ENCODE results near the gene H3-3A. TPM values are rescaled to one million over a fixed set of nuclear protein-coding genes. Genes with fewer than 3 reads are reported as not detected.

The H3-3A gene
- 315 and 370 TPM in 2 replicates for polyA plus RNA-seq (2012; rRNA removed)
- polyA plus RNA-seq (2012; cell fraction: cytosol; rRNA removed) = 299 and 383 TPM in 2 replicates
- polyA plus RNA-seq (2012; cell fraction: nucleus; rRNA removed) = 85.2 and 129 TPM in 2 replicates

DNA sequence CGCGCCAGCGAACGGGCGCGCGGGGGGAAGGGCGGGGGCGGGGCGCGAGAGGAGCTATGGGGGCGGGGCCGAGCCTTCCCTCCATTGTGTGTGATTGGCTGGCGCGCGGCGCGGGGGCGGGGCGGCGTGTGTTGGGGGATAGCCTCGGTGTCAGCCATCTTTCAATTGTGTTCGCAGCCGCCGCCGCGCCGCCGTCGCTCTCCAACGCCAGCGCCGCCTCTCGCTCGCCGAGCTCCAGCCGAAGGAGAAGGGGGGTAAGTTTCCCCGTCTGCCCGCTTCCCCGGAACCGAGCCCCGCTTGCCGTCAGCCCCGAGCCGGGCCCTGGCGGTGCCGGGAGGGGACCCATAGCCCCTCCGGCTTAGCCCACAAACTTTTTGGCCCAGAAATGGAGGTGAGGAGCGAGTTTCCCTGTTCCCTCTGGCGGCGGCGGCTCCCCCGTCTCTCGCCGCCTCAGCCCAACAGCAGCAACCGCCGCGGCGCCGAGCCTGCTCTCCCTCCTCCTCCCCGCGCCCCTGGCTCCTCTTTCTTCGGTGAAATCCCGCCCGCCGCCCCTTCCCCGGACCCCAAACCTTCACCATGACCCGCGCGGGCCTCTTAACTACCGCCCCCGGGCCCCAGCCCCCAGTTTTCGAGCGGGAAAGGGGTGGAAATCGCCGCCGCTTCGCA, at the start of gene H3-3A:
Gene H3-3A (plus strand): TSS at position 159 of the 666 bp plus-strand sequence. CDS start 1,636 bp downstream, outside the sequence.
- POLR2A ChIA-PET = interaction anchor here (0.7 to 3.1 kb wide), 10 partner anchors 12 to 285 kb away, joined by 3 to 38 read pairs (median 8); partner anchors contain the start of genes LIN9, SDE2 and SRP9
- WGBS (ENCODE audit: low lambda C conversion rate) = 1% methylated on average over 30 of the region's 78 CpGs
- Histone ChIP-seq H3F3A (replicated peaks; ENCODE audit: insufficient read depth) (peaks cover 38% of the 10 kb centered on the region), H3K79me2 (ENCODE audit: insufficient read depth) (peaks cover 55% of the 10 kb centered on the region), H3K4me2 (peak within 1 kb of the TSS; percentile 77), H3K27me3 (ENCODE audit: insufficient read depth) (no peaks in the 10 kb centered on the region), H3K9me3 (no peaks in the 10 kb centered on the region), H3K9me2 (no peaks in the 10 kb centered on the region), H3K4me1 (ENCODE audit: control insufficient read depth in 1 of 2, insufficient read depth in 2 of 2, low read depth in 1 of 2, low read length in 1 of 2) (peaks cover 23 to 33% of the 10 kb centered on the region in 2 experiments; a peak in 3 of 4 replicates), H3K9ac (peak within 1 kb of the TSS; percentile 99), H3K36me3 (replicated peaks in 1 of 2; ENCODE audit: control insufficient read depth in 1 of 2, insufficient read depth in 2 of 2, low read length in 1 of 2) (peaks cover 28% of the 10 kb centered on the region in 2 experiments), H3K27ac (ENCODE audit: low read depth in 2 of 2, low read length in 1 of 2) (peak within 1 kb of the TSS; percentile 99), H3K4me3 (ENCODE audit: low read depth in 2 of 2, low read length in 1 of 2) (peak within 1 kb of the TSS; percentile 85 to 94), H2AFZ (ENCODE audit: low read depth) (peak within 1 kb of the TSS; percentile 80), H4K20me1 (ENCODE audit: insufficient read depth) (peaks cover 46% of the 10 kb centered on the region)
- peak; percentile 96 for DNase-seq
- CTCF ChIA-PET = interaction anchor here (0.6 to 5.8 kb wide), 22 partner anchors 9 to 588 kb away, joined by 3 to 104 read pairs (median 4); partner anchors contain the start of genes PARP1 and SRP9
- TF ChIP-seq, protein P1, sequence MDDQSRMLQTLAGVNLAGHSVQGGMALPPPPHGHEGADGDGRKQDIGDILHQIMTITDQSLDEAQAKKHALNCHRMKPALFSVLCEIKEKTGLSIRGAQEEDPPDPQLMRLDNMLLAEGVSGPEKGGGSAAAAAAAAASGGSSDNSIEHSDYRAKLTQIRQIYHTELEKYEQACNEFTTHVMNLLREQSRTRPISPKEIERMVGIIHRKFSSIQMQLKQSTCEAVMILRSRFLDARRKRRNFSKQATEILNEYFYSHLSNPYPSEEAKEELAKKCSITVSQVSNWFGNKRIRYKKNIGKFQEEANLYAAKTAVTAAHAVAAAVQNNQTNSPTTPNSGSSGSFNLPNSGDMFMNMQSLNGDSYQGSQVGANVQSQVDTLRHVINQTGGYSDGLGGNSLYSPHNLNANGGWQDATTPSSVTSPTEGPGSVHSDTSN (IDR thresholded peaks at IDR 0.05) = peak; percentile 5; the same call in 1 of the 2 replicates
- TF ChIP-seq, protein P2, sequence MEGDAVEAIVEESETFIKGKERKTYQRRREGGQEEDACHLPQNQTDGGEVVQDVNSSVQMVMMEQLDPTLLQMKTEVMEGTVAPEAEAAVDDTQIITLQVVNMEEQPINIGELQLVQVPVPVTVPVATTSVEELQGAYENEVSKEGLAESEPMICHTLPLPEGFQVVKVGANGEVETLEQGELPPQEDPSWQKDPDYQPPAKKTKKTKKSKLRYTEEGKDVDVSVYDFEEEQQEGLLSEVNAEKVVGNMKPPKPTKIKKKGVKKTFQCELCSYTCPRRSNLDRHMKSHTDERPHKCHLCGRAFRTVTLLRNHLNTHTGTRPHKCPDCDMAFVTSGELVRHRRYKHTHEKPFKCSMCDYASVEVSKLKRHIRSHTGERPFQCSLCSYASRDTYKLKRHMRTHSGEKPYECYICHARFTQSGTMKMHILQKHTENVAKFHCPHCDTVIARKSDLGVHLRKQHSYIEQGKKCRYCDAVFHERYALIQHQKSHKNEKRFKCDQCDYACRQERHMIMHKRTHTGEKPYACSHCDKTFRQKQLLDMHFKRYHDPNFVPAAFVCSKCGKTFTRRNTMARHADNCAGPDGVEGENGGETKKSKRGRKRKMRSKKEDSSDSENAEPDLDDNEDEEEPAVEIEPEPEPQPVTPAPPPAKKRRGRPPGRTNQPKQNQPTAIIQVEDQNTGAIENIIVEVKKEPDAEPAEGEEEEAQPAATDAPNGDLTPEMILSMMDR (IDR thresholded peaks at IDR 0.05) = no peak
- TF ChIP-seq TEAD4 (IDR thresholded peaks at IDR 0.05; ENCODE audit: borderline replicate concordance, insufficient read depth) = no peak
- TF ChIP-seq RAD21 (IDR thresholded peaks at IDR 0.05; ENCODE audit: low read length) = no peak
- TF ChIP-seq, protein P3, sequence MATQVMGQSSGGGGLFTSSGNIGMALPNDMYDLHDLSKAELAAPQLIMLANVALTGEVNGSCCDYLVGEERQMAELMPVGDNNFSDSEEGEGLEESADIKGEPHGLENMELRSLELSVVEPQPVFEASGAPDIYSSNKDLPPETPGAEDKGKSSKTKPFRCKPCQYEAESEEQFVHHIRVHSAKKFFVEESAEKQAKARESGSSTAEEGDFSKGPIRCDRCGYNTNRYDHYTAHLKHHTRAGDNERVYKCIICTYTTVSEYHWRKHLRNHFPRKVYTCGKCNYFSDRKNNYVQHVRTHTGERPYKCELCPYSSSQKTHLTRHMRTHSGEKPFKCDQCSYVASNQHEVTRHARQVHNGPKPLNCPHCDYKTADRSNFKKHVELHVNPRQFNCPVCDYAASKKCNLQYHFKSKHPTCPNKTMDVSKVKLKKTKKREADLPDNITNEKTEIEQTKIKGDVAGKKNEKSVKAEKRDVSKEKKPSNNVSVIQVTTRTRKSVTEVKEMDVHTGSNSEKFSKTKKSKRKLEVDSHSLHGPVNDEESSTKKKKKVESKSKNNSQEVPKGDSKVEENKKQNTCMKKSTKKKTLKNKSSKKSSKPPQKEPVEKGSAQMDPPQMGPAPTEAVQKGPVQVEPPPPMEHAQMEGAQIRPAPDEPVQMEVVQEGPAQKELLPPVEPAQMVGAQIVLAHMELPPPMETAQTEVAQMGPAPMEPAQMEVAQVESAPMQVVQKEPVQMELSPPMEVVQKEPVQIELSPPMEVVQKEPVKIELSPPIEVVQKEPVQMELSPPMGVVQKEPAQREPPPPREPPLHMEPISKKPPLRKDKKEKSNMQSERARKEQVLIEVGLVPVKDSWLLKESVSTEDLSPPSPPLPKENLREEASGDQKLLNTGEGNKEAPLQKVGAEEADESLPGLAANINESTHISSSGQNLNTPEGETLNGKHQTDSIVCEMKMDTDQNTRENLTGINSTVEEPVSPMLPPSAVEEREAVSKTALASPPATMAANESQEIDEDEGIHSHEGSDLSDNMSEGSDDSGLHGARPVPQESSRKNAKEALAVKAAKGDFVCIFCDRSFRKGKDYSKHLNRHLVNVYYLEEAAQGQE (IDR thresholded peaks at IDR 0.05; ENCODE audit: low read depth, low read length) = 0 out of 2 replicates have a peak, but pooled peaks have one; percentile 29
- TF ChIP-seq YY1 (IDR thresholded peaks at IDR 0.05; ENCODE audit: low read depth) = peak; percentile 70
- TF ChIP-seq FOXM1 (IDR thresholded peaks at IDR 0.05; ENCODE audit: low read depth) = no peak
- TF ChIP-seq GABPA (IDR thresholded peaks at IDR 0.05; ENCODE audit: low read depth) = no peak
- TF ChIP-seq SIN3A (IDR thresholded peaks at IDR 0.05; ENCODE audit: borderline replicate concordance, low read depth, low read length) = peak; percentile 39; the same call in 1 of the 2 replicates
- peak in 1 of 2 experiments; percentile 26; a peak in 1 of 4 replicates for TF ChIP-seq EP300 (IDR thresholded peaks at IDR 0.05; ENCODE audit: borderline replicate concordance in 1 of 2, low read depth in 1 of 2, low read length in 1 of 2)
- TF ChIP-seq SMC3 (IDR thresholded peaks at IDR 0.05; ENCODE audit: low read depth, low read length) = no peak
- TF ChIP-seq POLR2AphosphoS5 (IDR thresholded peaks at IDR 0.05; ENCODE audit: low read depth, low read length) = peak; percentile 95
- TF ChIP-seq NFIC (IDR thresholded peaks at IDR 0.05; ENCODE audit: borderline replicate concordance) = peak; percentile 36; the same call in 1 of the 2 replicates
- no peak for TF ChIP-seq RFX5 (IDR thresholded peaks at IDR 0.05; ENCODE audit: low read length)
- TF ChIP-seq CHD2 (IDR thresholded peaks at IDR 0.05; ENCODE audit: low read length, partially characterized antibody) = peak; percentile 53
- TF ChIP-seq NRF1 (IDR thresholded peaks at IDR 0.05; ENCODE audit: low read depth, low read length) = no peak
- TF ChIP-seq GATA2 (CRISPR knock-in tag; IDR thresholded peaks at IDR 0.05) = no peak
- no peak for TF ChIP-seq EZH2phosphoT487 (IDR thresholded peaks at IDR 0.05; ENCODE audit: borderline replicate concordance, low read depth)
- TF ChIP-seq, protein P4, sequence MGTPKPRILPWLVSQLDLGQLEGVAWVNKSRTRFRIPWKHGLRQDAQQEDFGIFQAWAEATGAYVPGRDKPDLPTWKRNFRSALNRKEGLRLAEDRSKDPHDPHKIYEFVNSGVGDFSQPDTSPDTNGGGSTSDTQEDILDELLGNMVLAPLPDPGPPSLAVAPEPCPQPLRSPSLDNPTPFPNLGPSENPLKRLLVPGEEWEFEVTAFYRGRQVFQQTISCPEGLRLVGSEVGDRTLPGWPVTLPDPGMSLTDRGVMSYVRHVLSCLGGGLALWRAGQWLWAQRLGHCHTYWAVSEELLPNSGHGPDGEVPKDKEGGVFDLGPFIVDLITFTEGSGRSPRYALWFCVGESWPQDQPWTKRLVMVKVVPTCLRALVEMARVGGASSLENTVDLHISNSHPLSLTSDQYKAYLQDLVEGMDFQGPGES (IDR thresholded peaks at IDR 0.05; ENCODE audit: low read depth, low read length) = no peak
- TF ChIP-seq, protein P5, sequence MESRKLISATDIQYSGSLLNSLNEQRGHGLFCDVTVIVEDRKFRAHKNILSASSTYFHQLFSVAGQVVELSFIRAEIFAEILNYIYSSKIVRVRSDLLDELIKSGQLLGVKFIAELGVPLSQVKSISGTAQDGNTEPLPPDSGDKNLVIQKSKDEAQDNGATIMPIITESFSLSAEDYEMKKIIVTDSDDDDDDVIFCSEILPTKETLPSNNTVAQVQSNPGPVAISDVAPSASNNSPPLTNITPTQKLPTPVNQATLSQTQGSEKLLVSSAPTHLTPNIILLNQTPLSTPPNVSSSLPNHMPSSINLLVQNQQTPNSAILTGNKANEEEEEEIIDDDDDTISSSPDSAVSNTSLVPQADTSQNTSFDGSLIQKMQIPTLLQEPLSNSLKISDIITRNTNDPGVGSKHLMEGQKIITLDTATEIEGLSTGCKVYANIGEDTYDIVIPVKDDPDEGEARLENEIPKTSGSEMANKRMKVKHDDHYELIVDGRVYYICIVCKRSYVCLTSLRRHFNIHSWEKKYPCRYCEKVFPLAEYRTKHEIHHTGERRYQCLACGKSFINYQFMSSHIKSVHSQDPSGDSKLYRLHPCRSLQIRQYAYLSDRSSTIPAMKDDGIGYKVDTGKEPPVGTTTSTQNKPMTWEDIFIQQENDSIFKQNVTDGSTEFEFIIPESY (IDR thresholded peaks at IDR 0.05; ENCODE audit: borderline replicate concordance, low read depth) = no peak
- peak; percentile 87 for TF ChIP-seq TAF1 (IDR thresholded peaks at IDR 0.05; ENCODE audit: borderline replicate concordance, low read depth, low read length)
- TF ChIP-seq MEF2A (IDR thresholded peaks at IDR 0.05; ENCODE audit: borderline replicate concordance, low read depth) = no peak
